Activated T-cell treated with anti-CD3 and anti-CD28 coated beads for 24 hours (primary cell): ENCODE measurements around the gene ARIH1.

ENCODE experiments used
- DNase-seq: peaks from one replicate; pipeline ENCODE4 v3.0.0-alpha.2; 2020; ENCODE audit warnings: low read depth

ARIH1 gene

GRCh38 chr15:72487070-72487797 is 13.1 kb downstream of the ARIH1 start:
- DNase-seq: no peak

GRCh38 chr15:72488558-72488957 is 14.4 kb downstream of the ARIH1 start:
- DNase-seq: no peak

GRCh38 chr15:72489943-72490554 is 15.9 kb downstream of the ARIH1 start:
- no peak for DNase-seq

DNA sequence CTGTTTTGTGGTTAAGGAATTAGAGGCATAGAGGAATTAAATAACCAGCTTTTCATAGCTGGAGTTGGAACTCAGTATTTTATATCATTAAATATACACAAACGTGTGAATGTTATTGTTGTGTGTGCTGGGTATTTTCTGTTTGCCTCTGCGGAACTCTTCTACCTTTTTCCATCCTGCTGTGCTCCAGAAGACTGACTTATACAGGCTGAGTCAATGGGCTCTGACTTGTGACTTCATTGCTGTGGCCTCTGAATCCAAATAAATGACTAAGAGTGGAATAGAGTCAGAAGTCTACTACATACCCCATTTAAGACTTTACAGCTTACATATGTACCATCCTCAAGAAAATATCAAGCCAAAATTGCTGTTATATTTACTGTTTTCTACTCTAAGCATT is 17.6 kb downstream of the ARIH1 start:
- no peak for DNase-seq

DNA sequence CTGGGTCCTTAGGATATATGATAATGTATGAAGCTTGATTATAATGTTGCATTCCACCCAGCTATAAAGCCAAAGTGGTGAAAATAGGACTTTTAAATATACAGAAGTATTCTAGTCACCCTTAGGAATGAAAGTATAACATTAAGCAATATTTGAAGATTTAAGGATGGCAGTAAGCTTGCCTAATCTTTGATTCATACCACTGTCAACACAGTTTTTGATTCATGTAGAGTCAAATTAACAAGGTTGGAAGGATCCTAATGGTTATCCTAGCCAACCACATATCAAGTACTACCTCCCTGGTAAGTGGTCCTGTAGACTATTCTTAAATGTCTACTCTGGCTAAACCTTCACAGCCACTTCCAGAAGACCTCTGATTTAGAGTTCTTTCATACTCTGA is 18.6 kb downstream of the ARIH1 start:
- no peak for DNase-seq

DNA sequence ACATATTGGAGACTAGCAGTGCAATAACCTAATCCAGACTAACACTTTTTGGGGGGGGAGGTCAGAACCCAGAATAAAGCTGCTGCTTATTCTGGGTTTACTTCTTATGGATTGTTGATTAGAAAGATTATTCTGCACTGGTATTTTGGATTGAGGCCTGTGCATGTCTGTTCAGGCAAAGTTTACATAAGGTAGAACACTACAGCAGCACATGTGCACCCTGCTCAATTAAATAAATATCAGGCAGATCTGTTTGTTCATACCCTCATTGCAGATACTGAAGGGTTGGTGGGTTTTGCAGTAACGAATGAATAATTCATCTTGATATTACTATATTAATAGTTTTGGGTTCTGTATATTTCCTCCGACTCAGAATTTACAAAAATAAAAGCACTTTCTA is 19.1 kb downstream of the ARIH1 start:
- DNase-seq: no peak

DNA sequence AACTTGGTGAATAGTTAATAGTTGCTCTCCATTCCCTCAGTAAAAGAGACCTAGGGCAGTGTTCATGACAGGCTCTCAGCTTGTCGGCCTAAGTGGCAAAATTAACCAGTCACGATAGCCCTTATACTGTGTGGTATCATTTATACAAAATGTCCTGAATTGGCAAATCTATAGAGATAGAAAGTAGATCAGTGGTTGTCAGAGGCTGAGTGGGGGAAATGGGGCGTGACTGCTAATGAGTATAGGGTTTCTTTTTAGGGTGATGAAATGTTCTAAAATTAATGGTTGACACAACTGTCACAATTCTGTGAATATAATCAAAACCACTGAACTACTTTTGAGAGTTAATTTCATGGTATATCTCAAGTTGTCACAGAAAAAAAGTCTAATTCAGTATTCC is 20.9 kb downstream of the ARIH1 start:
- DNase-seq: no peak

- no peak for DNase-seq
Observed at GRCh38 chr15:72496783-72497182, 22.7 kb downstream of the ARIH1 start.

GRCh38 chr15:72497402-72497801 is 23.3 kb downstream of the ARIH1 start:
- DNase-seq: no peak

- no peak for DNase-seq
Observed at GRCh38 chr15:72502220-72502809, 28.2 kb downstream of the ARIH1 start.

DNA sequence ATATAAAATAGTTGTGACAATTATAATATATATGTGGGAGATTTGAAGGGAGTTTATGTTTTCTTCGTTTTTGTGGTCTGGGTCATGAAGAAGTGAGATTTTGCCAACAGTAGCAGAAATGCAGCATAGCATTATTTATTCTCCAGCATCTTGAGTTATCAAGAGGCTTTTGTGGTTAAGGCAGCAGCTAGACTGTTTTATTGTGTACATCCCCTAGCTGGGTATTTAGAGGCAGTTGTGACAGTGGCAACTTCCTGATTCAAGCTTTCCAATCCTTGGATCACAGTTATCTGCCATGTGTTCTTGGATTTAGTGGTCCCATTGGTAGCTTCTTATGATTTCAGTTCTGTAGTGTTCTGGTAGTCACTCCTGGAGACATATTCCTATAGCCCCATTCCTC is 29.0 kb downstream of the ARIH1 start:
- DNase-seq: no peak

DNA sequence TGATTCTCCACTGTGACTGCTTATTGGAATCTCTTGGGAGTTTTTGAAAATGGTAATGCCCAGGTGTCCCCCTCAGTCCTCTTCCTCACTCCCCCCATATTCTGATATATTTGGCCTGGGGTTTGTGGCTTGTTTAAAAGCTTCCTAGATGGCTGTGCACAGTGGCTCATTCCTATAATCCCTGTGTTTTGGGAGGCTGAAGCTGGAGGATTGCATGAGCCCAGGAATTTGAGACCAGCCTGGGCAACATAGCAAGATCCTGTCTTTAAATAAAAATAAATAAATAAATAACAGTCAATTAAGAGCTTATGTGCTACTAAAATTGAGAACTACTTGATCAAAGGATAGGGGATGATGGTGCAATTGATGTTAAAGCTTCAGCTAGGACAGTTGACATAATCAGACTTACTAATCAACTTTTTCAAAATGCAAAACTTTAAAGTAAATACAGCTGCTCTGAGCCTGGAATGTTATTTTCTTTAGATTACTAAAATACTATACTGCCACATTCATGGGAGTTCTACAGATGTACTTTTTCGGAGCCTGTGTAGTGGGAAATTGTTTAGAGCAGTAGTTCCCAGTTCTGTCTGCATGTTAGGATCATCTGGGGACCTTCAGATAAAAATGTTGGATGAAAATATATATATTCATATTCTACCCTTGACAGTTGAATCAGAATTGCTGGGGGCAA is 33.4 kb downstream of the ARIH1 start:
- no peak for DNase-seq

- DNase-seq: no peak
Observed at GRCh38 chr15:72509484-72509883, 35.4 kb downstream of the ARIH1 start.

DNA sequence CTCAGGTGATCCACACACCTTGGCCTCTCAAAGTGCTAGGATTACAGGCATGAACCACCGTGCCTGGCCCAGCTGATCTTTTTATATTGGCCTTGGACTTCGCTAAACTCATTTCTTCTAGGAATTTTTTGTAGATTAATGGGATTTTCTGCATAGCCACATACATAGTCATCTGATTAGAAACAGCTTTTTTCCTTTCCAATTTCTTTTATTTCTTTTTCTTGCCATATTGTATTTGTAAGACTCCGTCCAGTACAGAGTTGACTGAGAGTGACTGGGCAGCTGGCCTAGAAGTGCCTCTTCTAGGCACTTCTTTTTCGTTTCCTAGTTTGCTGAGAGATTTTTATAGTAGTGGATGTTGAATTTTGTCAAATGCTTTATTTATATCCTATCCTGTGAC is 37.4 kb downstream of the ARIH1 start:
- no peak for DNase-seq

GRCh38 chr15:72515591-72516389 is 41.7 kb downstream of the ARIH1 start:
- DNase-seq: no peak

DNA sequence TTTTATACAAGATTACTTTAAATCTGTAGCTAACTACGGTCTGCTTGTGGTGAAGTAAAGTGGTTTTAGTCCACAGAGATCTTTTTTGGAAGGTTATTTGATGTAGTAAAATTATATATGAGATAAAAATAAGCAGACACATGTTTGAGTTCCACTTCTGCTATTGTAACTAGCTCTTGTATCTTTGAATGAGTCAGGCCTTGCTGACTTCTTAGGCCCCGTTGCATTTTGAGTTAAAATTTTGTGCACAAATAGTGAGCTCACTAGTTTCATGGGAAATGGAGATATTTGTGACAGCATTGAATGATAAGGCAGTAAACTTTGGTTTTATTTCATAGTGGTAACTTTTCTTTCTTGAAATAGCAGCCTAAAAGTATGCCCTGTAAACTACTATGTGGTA is 42.6 kb downstream of the ARIH1 start:
- DNase-seq: no peak

GRCh38 chr15:72521682-72522081 is 47.6 kb downstream of the ARIH1 start:
- no peak for DNase-seq

GRCh38 chr15:72532991-72533601 is 59.0 kb downstream of the ARIH1 start:
- no peak for DNase-seq

DNA sequence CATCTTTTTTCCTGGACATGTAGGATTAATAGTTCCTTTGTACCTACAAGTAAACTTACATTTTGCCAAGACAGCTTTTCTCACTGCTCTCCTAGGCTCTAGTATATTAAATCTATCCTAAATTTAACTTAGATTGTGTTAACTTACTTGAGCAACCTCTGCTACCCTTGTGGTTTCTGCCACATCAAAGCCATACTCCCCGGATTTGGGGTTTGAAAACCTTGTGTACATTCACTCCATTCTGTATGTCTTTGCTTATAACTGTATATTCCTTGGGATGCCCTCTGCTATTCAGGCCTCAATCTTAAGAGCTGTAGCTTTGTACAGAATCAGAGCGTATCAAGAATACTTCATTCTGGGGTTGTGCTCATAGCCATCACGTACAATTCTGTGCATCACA is 60.4 kb downstream of the ARIH1 start:
- no peak for DNase-seq

DNA sequence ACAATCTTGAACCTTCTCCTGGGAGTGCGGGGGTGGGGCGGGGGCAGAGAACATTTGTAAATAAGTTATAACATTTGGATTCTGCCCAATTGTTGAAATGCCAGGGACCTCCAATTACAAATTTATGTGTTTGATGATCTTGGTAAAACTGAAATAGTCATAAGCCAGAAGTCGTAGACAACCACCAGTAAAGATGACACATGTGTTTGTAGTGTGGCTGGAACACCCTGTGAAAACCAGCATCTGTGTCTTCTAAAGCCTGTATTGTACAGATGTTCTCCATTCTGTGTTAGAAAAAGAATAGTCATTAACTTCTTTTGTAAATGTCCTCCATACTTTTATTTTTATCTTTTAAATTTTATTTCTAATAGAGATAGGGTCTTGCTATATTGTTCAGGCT is 61.8 kb downstream of the ARIH1 start:
- DNase-seq: no peak

- no peak for DNase-seq
Observed at GRCh38 chr15:72536506-72536905, 62.4 kb downstream of the ARIH1 start.

DNA sequence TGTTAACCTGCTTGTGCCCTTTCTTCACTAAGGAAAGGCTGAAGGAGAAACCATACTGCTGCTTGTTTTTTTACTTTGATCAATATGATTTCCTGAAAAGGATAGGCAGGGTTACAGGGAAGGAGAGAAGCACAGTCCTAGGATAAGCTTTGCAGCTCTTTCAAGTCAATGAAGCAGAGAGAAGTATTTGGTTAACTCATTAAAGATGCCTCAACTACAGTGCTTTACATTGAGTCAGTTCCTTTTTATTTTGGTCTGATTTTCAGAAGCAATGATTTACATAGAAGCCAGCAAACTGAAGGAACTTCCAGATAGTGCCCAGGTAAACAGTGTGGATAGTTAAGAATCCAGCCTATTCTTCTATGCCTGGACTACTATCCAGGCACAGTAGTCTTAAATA is 64.8 kb downstream of the ARIH1 start:
- no peak for DNase-seq
